COLO829 (cell line): Measurements from ENCODE around the gene GPRASP1.
"Not testable (repeated sequence)": the region's sequence is repeated elsewhere in the genome, so short reads cannot be mapped to it uniquely, and the experiment has no call there.

Source experiments
- DNase-seq: peaks from one replicate; pipeline ENCODE4 v3.0.0; 2012; ENCODE audit warnings: low spot score

Gene GPRASP1

GRCh38 chrX:102651242-102652011 lies at the start of gene GPRASP1:
Gene GPRASP1 (plus strand): TSS chrX:102651483. CDS start chrX:102653914, 2,431 bp downstream.
- no peak for DNase-seq

GRCh38 chrX:102604327-102604726 lies 47.0 kb upstream of the GPRASP1 start:
- DNase-seq = peak; percentile 70

DNA sequence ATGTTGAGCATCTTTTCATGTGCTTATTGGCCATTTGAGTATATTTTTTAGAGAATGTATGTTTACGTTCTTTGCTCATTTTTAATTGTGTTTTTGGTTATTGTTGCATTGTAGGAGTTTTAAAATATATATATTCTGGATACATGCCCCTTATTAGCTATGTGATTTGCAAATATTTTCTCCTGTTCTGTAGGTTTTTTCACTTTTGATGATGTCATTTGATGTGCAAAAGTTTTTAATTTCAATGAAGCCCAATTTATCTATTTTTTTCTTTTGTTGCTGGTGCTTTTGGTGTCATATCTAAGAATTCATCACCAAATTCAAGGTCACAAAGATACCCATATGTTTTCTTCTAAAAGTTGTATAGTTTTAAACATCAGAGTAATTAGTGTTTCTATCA lies 45.2 kb upstream of the GPRASP1 start:
- no peak for DNase-seq

- DNase-seq = no peak
Observed at GRCh38 chrX:102610905-102611304, 40.4 kb upstream of the GPRASP1 start.

- no peak for DNase-seq
Observed at GRCh38 chrX:102624105-102624504, 27.2 kb upstream of the GPRASP1 start.

DNA sequence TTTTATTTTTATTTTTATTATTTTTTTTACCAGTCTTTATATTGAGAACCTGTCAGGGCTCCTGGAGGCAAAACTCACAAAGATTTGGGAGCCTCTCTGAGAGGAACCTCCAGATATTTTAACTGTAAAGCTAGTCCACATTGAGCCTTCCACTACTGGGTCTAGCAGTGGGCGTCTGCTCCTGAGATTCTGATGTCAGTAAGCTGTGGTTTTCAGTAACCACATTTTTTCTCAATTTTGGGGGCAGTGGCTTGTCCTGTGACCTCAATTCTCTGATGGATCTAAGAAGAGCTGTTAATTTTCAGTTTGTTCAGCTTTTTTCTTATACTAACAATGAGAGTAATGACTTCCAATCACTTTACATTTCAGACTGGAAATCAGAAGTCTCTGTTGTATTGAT lies 23.6 kb upstream of the GPRASP1 start:
- DNase-seq = no peak

DNA sequence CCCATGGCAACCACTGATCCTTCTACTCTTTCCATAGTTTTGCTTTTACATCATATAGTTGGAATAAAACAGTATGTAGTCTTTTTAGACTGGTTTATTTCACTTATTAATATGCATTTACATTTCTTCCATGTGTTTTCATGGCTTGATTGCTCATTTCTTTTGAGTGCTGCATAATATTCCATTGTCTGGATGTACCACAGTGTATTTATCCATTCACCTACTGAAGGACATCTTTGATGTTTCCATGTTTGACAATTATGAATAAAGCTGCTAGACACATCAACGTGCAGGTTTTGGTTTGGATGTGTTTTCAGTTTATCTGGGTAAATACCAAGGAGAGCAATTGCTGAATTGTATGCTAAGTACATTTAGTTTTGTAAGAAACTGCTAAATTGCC lies 13.7 kb upstream of the GPRASP1 start:
- DNase-seq = no peak

GRCh38 chrX:102650903-102651241 lies 411 bp upstream of the GPRASP1 start:
- no peak for DNase-seq

DNA sequence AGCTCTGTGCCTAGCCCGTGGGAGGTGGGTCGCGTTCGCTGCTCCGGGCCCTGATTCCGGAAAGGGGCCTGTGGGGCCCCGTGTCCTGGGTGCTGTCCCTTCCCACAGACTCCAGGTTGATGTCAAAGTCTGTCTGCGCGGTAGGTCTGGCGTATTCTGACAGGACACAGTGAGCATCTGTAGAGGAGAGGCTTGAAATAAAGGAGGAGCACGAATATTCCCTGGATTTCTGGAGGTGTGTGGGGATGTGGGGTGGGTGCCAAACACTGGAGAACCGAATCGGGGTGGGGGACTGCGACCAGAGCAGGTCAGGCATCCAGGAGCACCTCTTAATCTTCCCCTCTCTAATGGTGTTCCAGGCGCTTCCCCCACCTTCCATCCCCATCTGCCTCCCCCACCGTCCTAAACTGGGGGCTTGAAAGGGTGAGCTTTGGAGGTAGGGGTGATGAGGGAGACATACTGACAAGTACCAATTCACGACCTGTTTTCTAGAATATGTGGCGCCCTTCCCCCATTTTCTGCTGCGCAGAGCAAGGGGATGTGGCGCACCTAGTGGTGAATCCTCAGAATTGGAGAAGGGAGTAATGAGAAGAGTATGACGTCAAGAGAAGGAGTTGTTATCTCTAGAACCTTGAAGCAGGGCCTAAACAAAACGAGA lies 877 bp downstream of the GPRASP1 start:
- DNase-seq = no peak

DNA sequence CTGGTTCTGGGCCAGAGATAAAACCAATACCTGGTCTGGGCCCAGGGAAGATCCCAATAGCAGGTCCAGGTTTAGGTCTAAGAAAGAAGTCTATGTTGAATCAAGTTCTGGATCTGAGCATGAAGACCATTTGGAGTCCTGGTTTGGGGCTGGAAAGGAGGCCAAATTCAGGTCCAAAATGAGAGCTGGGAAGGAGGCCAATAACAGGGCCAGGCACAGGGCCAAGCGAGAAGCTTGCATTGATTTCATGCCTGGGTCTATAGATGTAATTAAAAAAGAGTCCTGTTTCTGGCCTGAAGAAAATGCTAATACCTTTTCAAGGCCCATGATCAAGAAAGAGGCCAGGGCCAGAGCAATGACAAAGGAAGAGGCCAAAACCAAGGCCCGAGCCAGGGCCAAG lies 3.4 kb downstream of the GPRASP1 start:
- no peak for DNase-seq

- no peak for DNase-seq
Observed at GRCh38 chrX:102658556-102658955, 7.3 kb downstream of the GPRASP1 start.

DNA sequence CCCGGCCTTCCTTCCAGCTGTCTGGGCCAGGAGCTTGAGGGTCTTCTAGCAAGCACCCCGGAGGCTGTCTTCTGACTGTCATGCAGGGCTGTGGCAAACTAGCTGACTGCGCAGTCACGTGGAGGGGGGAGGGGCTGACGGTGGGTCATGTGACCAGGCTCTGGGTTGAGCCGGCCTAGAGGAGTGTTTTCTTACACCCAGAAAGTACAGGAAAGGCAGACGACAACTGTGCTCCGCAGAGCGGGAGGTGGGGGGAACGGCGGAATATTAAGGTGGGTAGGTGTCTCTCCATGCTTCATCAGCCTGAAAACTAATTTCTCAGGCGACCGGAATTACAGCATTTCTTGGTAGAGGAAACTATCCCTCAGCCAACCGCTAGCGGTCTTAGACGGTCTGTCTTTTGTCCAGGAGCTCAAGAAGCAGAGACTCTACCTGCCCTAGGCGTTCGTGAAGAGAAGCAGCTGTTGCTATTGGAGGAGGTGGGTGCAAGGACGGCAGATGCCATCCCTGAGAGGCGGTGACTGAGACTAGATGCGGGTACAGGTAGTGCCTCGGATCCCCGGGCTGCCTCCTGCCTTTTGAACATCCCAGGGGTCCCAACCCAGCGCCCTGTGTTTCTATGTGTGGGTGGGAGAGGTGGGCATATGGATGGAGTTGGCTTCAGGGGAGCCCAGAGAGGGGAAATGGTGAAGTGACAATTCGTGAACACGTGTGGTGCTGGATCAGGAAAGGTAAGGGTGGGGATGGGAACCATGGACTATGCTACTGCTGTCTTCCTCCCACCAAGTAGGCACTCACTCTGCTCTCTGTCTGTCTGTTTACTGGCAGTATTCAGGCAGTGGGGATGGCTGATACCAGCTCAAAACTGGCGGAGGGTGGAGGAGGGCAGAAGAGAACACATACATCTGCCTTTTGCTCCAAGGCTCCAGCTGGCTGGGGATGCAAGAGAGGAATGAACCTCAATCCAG lies 8.8 kb downstream of the GPRASP1 start:
- DNase-seq = no peak

- DNase-seq = not testable (repeated sequence)
Observed at GRCh38 chrX:102663820-102664219, 12.5 kb downstream of the GPRASP1 start.

DNA sequence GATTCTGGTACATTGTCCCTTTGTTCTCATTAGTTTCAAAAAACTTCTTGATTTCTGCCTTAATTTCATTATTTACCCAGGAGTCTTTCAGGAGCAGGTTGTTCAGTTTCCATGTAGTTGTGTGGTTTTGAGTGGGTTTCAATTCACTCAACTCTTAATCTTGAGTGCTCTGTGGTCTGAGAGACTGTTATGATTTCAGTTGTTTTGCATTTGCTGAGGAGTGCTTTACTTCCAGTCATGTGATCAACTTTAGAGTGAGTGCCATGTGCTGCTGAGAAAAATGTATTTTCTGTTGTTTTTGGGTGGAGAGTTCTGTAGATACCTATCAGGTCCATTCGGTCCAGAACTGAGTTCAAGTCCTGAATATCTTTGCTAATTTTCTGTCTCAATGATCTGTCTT lies 15.8 kb downstream of the GPRASP1 start:
- not testable (repeated sequence) for DNase-seq

DNA sequence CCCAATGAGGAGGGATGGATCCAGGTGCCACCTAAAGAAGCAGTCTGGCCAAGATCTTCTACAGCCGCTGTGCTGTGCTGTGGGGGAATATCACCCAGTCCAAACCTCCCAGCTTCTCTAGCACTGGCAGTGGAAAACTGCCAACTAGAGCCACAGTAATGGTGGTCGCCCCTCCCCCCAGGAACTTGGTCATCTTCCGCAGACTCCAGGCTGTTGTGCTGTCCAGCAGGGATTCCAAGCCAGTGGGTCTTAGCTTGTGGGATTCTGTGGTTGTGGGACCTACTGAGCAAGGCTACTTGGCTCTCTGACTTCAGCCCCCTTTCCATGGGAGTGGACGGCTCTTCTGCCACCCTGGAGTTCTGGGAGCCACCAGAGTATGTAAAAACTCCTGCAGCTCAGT lies 18.2 kb downstream of the GPRASP1 start:
- no peak for DNase-seq

DNA sequence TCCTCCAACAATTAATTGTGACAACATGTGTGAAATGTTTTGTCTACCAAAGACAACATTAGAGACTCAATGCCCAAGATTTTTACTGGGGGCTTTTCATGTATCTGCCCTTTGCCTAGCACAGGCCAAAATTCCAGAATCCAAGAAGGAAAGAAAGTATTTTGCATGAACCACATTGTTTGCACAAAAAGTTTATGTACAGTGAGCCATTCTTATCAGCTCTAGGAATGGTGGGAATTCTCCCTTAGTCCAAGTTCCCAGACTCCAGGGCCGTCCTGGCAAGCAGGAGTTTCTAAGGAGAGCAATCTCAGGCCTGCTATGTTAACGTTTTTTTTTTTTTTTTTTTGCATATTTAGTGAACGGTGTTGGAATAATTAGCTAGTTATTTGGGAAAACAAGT lies 21.6 kb downstream of the GPRASP1 start:
- no peak for DNase-seq

- not testable (repeated sequence) for DNase-seq
Observed at GRCh38 chrX:102677479-102677878, 26.2 kb downstream of the GPRASP1 start.

- DNase-seq = no peak
Observed at GRCh38 chrX:102684772-102685520, 33.7 kb downstream of the GPRASP1 start.

- no peak for DNase-seq
Observed at GRCh38 chrX:102694749-102695148, 43.5 kb downstream of the GPRASP1 start.

- DNase-seq = no peak
Observed at GRCh38 chrX:102696306-102696705, 45.0 kb downstream of the GPRASP1 start.

GRCh38 chrX:102697494-102697893 lies 46.2 kb downstream of the GPRASP1 start:
- no peak for DNase-seq
